Measurements from ENCODE around the gene CMTR2. TPM values are rescaled to one million over a fixed set of nuclear protein-coding genes. Genes with fewer than 3 reads are reported as not detected.
"Not testable (repeated sequence)": the region's sequence is repeated elsewhere in the genome, so short reads cannot be mapped to it uniquely, and the experiment has no call there.

Gene CMTR2
- total RNA-seq, 6 donors from 2014 or later, result 9.3 to 24.5 (median 20.5) TPM

DNA sequence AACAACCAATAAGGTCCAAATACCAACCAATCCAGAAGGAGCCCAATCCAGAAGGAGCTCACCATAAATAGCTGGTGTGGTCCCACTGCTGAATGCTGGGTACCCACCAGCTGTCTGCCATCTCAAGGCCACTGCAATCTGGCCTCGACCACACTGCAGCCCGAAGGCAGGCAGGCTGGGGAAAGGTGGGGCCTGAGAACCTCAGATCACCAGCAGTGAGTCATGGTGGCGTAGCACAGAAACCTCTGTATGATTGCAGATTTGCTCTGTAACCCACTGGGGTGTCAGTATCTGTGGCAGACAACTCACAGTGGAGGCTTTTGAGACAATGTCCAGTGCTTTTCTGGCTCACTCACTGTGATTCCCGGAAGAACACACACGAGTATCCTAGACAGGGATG is 14.7 kb upstream of the CMTR2 start:
- 86 to 94% methylated on average over 3 to 5 of the region's 5 CpGs for WGBS, 2 donors
- Histone ChIP-seq H3K36me3 (no peaks in the 10 kb centered on the region), H3K4me1 (no peaks in the 10 kb centered on the region), H3K9me3 (peaks cover 0 to 6% (median 0%) of the 10 kb centered on the region in 4 donors), H3K4me3 (no peak overlapping the region), H3K27me3 (no peaks in the 10 kb centered on the region), H3K27ac (no peak overlapping the region)
- ATAC-seq (ENCODE audit: low FRiP score in 2 of 2) (no peak), DNase-seq (no peak)
- TF ChIP-seq POLR2A (IDR thresholded peaks at IDR 0.05) (no peak), POLR2AphosphoS5 (IDR thresholded peaks at IDR 0.05) (no peak), EP300 (IDR thresholded peaks at IDR 0.05) (no peak)
- TF ChIP-seq, protein P1, sequence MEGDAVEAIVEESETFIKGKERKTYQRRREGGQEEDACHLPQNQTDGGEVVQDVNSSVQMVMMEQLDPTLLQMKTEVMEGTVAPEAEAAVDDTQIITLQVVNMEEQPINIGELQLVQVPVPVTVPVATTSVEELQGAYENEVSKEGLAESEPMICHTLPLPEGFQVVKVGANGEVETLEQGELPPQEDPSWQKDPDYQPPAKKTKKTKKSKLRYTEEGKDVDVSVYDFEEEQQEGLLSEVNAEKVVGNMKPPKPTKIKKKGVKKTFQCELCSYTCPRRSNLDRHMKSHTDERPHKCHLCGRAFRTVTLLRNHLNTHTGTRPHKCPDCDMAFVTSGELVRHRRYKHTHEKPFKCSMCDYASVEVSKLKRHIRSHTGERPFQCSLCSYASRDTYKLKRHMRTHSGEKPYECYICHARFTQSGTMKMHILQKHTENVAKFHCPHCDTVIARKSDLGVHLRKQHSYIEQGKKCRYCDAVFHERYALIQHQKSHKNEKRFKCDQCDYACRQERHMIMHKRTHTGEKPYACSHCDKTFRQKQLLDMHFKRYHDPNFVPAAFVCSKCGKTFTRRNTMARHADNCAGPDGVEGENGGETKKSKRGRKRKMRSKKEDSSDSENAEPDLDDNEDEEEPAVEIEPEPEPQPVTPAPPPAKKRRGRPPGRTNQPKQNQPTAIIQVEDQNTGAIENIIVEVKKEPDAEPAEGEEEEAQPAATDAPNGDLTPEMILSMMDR (IDR thresholded peaks at IDR 0.05), result no peak

DNA sequence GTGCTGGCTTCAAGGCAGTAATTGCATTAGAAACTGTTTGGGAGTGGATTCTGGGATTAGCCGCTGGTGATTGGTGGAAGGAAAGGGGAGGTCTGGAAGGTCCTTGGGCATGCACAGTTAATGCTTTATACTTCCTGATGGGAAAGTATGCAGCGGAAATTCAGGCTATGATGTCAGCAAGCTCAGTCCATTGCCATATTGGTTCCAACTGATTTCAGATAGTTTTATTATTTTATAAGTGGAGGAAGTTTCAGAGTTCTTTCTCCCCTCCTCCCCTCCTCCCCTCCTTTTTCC is 8.1 kb upstream of the CMTR2 start:
- WGBS, 2 donors, result 58 to 72% methylated on average over 2 of the region's 2 CpGs
- no peak for DNase-seq
- no peaks in the 10 kb centered on the region for H3K36me3 ChIP-seq
- H3K9me3 ChIP-seq, result no peaks in the 10 kb centered on the region
- H3K27ac ChIP-seq, result no peak overlapping the region
- H3K27me3 ChIP-seq, result no peaks in the 10 kb centered on the region
- no peak overlapping the region for H3K4me3 ChIP-seq
- no peak for TF ChIP-seq POLR2A (IDR thresholded peaks at IDR 0.05)
- no peak for TF ChIP-seq POLR2AphosphoS5 (IDR thresholded peaks at IDR 0.05)
- ATAC-seq (ENCODE audit: low FRiP score in 2 of 2), result no peak
- no peaks in the 10 kb centered on the region for H3K4me1 ChIP-seq

DNA sequence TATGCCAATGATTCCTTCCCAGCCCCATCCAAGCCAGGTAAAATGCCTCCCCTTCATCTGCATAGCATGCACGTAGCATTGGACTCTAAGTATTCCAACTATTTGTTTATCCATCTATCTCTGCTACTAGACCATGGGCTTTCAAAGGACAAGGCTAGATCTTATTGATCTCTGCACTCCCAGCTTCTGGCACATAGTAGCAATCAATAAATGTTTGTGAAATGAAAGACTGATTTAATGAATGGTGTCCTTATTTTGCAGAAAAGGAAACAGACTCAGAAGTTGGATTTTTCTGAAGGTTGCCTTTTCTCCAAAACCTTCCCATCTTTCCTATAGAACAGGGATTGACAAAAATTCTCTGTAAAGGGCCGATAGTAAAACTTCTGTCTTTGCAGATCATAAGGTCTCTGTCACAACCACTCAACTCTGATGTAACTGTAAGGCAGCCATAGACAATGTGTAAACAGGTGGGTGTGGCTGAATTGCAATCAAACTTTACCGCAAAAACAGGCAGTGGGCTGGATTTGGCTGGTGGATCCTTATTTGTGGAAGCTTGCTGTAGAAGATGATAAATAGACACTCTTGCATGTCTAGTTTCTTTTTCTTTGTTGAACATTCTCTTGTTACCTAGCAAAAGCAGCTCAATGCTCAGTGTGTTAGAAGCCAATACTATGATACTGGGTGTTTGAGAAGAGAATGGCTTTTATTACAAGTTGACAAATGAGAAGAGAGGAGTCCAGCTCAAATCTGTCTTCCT is 7.6 kb upstream of the CMTR2 start:
- TF ChIP-seq, protein P1 (IDR thresholded peaks at IDR 0.05), result no peak
- peak in 1 of 4 donors; percentile 5 for TF ChIP-seq EP300 (IDR thresholded peaks at IDR 0.05)
- Histone ChIP-seq H3K4me3 (no peak overlapping the region), H3K9me3 (no peaks in the 10 kb centered on the region), H3K4me1 (no peaks in the 10 kb centered on the region), H3K27ac (no peak overlapping the region), H3K36me3 (no peaks in the 10 kb centered on the region), H3K27me3 (no peaks in the 10 kb centered on the region)
- DNase-seq (no peak), ATAC-seq (ENCODE audit: low FRiP score in 2 of 2) (no peak)
- WGBS, 2 donors, result 57 to 59% methylated on average over 3 of the region's 3 CpGs

DNA sequence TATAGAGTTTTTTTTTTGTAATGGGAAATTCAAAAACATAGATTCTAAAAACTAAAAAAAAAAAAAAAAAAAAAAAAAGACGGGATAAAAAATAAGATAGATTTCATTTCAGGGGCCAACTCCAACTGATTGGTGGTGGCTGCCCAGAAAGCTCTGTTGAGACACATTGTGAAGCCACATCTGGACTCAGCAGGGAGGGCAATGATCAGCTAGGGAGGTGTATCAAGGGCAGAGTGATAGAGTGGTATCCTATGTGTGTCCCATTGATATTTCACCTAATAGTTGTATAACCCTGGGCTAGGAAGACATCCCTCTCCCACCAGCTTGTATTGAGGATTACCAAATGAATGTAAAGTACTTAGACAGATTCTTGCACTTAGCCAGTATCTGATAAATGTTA is 6.7 kb upstream of the CMTR2 start:
- no peaks in the 10 kb centered on the region for H3K36me3 ChIP-seq
- H3K4me1 ChIP-seq, result no peaks in the 10 kb centered on the region
- TF ChIP-seq POLR2AphosphoS5 (IDR thresholded peaks at IDR 0.05) (no peak), POLR2A (IDR thresholded peaks at IDR 0.05) (no peak), EP300 (IDR thresholded peaks at IDR 0.05) (no peak)
- TF ChIP-seq, protein P1 (IDR thresholded peaks at IDR 0.05), result no peak
- no peaks in the 10 kb centered on the region for H3K9me3 ChIP-seq
- H3K27ac ChIP-seq, result no peak overlapping the region
- H3K27me3 ChIP-seq, result no peaks in the 10 kb centered on the region
- WGBS, 2 donors, result 89 to 97% methylated on average over 1 of the region's 1 CpG
- no peak overlapping the region for H3K4me3 ChIP-seq
- DNase-seq, result no peak
- no peak for ATAC-seq (ENCODE audit: low FRiP score in 2 of 2)

DNA sequence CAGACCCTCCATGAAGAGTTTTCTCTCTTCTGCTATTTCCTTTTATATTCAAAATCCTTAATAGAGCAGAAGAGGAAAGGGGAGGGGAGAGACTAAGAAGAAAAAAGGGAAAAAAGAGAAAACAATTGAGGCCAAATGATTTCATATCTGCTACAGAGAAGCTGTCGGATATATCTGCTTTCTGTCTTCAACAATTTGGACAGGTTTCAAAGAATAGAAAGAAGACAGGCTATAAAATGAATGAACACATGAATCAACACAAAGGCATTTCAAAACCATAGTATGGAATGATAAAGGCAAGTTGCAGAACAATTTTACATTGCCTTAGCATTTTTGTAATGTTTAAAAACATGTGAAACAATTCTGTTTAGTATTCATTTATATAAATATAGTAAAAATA is 4.7 kb upstream of the CMTR2 start:
- H3K4me3 ChIP-seq, result no peak overlapping the region
- no peak for DNase-seq
- H3K36me3 ChIP-seq, result no peaks in the 10 kb centered on the region
- peaks cover 0 to 9% (median 2%) of the 10 kb centered on the region in 4 donors for H3K4me1 ChIP-seq
- ATAC-seq (ENCODE audit: low FRiP score in 2 of 2), result no peak
- H3K27ac ChIP-seq, result no peak overlapping the region
- H3K9me3 ChIP-seq, result no peaks in the 10 kb centered on the region
- 50 to 68% methylated on average over 1 of the region's 1 CpG for WGBS, 2 donors
- TF ChIP-seq, protein P1 (IDR thresholded peaks at IDR 0.05), result no peak
- TF ChIP-seq POLR2AphosphoS5 (IDR thresholded peaks at IDR 0.05) (no peak), EP300 (IDR thresholded peaks at IDR 0.05) (no peak), POLR2A (IDR thresholded peaks at IDR 0.05) (no peak)
- no peaks in the 10 kb centered on the region for H3K27me3 ChIP-seq

DNA sequence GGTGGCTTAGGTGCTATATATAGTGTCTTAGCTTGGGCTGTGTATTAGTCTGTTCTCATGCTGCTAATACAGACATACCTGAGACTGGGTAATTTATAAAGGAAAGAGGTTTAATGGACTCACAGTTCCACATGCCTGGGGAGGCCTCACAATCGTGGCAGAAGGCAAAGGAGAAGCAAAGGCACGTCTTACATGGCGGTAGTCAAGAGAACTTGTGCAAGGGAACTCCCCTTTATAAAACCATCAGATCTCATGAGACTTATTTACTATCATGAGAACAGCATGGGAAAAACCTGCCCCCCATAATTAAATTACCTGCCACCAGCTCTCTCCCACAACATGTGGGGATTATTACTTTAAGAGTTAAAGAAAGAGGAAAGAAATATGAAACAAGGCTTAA is 2.9 kb upstream of the CMTR2 start:
- H3K9me3 ChIP-seq; H3K36me3 ChIP-seq; H3K4me3 ChIP-seq; H3K27me3 ChIP-seq; DNase-seq; ATAC-seq (ENCODE audit: low FRiP score in 2 of 2); H3K27ac ChIP-seq: not testable (repeated sequence)
- H3K4me1 ChIP-seq, result peaks cover 5 to 23% (median 13%) of the 10 kb centered on the region in 4 donors
- WGBS, 2 donors, result 65 to 69% methylated on average over 3 of the region's 3 CpGs

All from upper lobe of left lung (tissue), 6 donors.